Measurements from ENCODE around the gene DEFB114.

Gene DEFB114

GRCh38 chr6:49987749-49988148, 23.8 kb upstream of the DEFB114 start:
- Mint-ChIP-seq H3K27ac (no peak overlapping the region), H3K9me3 (no peaks in the 10 kb centered on the region), H3K4me3 (no peak overlapping the region), H3K36me3 (ENCODE audit: low read depth) (no peaks in the 10 kb centered on the region), H3K4me1 (no peaks in the 10 kb centered on the region), H3K27me3 (ENCODE audit: low read depth, poor library complexity) (no peaks in the 10 kb centered on the region)
- no peak for TF ChIP-seq CTCF (IDR thresholded peaks at IDR 0.05)
- no peak for DNase-seq

- DNase-seq, result no peak
- Mint-ChIP-seq H3K4me1 (no peaks in the 10 kb centered on the region), H3K27ac (no peak overlapping the region), H3K36me3 (ENCODE audit: low read depth) (no peaks in the 10 kb centered on the region), H3K9me3 (no peaks in the 10 kb centered on the region), H3K4me3 (no peak overlapping the region), H3K27me3 (ENCODE audit: low read depth, poor library complexity) (no peaks in the 10 kb centered on the region)
- no peak for TF ChIP-seq CTCF (IDR thresholded peaks at IDR 0.05)
These were observed 22.6 kb upstream of the DEFB114 start for GRCh38 chr6:49986551-49986950.

DNA sequence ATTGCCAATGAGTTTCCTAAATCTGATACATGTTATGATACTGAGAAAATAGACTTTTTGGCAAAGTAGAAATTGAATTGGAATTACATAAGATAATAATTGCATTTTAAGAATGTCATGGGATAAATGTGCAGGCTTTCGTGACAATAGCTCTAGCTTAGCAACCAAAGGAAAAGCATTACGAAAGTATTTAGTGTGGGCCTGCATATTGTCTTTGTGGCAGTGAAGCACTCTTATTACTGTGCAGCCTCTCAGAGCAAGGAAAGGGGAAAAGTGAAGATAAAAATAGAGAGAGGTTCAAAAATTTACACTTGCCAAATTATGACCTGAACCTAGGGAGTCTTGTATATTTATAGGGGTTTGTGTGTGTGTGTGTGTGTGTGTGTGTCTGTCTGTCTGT, 18.1 kb upstream of the DEFB114 start:
- Mint-ChIP-seq H3K4me3 (no peak overlapping the region), H3K27me3 (ENCODE audit: low read depth, poor library complexity) (no peaks in the 10 kb centered on the region), H3K36me3 (ENCODE audit: low read depth) (no peaks in the 10 kb centered on the region), H3K9me3 (no peaks in the 10 kb centered on the region), H3K27ac (no peak overlapping the region), H3K4me1 (no peaks in the 10 kb centered on the region)
- no peak for DNase-seq
- TF ChIP-seq CTCF (IDR thresholded peaks at IDR 0.05), result no peak

GRCh38 chr6:49980898-49981297, 16.9 kb upstream of the DEFB114 start:
- Mint-ChIP-seq H3K27me3 (ENCODE audit: low read depth, poor library complexity) (no peaks in the 10 kb centered on the region), H3K36me3 (ENCODE audit: low read depth) (no peaks in the 10 kb centered on the region), H3K9me3 (no peaks in the 10 kb centered on the region), H3K4me1 (no peaks in the 10 kb centered on the region), H3K27ac (no peak overlapping the region), H3K4me3 (no peak overlapping the region)
- DNase-seq, result no peak
- TF ChIP-seq CTCF (IDR thresholded peaks at IDR 0.05), result no peak

- H3K4me3 Mint-ChIP-seq, result no peak overlapping the region
- no peaks in the 10 kb centered on the region for H3K9me3 Mint-ChIP-seq
- H3K4me1 Mint-ChIP-seq, result no peaks in the 10 kb centered on the region
- H3K27ac Mint-ChIP-seq, result no peak overlapping the region
- no peaks in the 10 kb centered on the region for H3K36me3 Mint-ChIP-seq (ENCODE audit: low read depth)
- no peak for DNase-seq
- H3K27me3 Mint-ChIP-seq (ENCODE audit: low read depth, poor library complexity), result no peaks in the 10 kb centered on the region
- TF ChIP-seq CTCF (IDR thresholded peaks at IDR 0.05), result no peak
These were observed 15.6 kb upstream of the DEFB114 start for GRCh38 chr6:49979584-49979983.

DNA sequence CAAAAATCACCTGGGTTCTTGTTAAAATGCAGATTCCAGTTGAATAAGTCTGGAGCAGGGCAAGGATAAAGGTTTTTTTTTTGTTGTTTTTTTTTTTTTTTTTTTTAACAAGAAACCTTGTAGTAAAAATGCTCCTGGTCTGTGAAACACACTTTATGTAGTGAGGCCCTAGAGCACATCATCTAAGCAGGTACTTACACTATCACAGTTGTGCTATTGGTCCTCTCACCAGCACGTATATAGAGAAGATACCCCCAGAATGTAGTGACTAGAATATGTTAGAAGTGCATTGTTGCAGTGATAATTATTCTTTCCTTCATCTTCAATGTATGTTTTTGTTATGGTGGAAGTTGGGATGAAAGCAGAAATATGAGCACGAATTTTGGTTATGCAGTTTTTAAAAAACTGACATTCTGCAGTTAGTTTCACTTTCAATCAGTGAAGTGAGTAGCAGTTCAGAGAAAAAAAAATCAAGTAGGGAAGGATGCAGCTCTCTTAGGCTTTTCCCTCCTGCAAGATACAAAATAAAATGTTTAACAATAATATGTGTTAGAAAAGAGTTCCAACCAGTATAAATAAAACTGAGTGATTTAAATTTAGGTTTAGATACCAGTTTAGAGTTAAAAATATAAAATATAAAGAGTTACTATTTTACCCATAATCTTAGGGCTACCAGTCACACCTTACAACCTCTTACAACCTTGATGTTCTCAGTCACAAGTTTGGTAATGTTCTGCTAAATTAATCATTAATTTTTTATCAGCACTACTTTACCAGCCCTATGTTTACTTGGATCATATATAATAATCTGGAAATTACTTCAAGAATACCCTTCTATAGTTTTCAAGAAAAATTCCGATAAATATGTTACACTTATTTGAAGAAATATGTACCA, 14.6 kb upstream of the DEFB114 start:
- Mint-ChIP-seq H3K4me3 (no peak overlapping the region), H3K27ac (no peak overlapping the region), H3K4me1 (no peaks in the 10 kb centered on the region), H3K9me3 (no peaks in the 10 kb centered on the region), H3K27me3 (ENCODE audit: low read depth, poor library complexity) (no peaks in the 10 kb centered on the region), H3K36me3 (ENCODE audit: low read depth) (no peaks in the 10 kb centered on the region)
- TF ChIP-seq CTCF (IDR thresholded peaks at IDR 0.05), result no peak
- DNase-seq, result no peak

Data from nephron progenitor cell (in vitro differentiated cells).